Body of pancreas (tissue), 4 donors: ENCODE results near the gene RBBP8NL. TPM values are rescaled to one million over a fixed set of nuclear protein-coding genes. Genes with fewer than 3 reads are reported as not detected.

Experiments used
- ATAC-seq: fragments of 150-250 bp; one replicate; pipeline ENCODE4 v1.9.1; 2016
- DNase-seq, 4 donors: peaks; one replicate each; pipeline ENCODE4 v3.0.0-alpha.2; 2019
- H3K27ac ChIP-seq, 4 donors: fragments of 200-600 bp; sonication (generic); 1 replicate in 3 of 4; 2 replicates in 1 of 4; pipeline versions ENCODE4 v1.5.1 to v1.6.1; 2016 to 2019; ENCODE audit warnings: mild to moderate bottlenecking in 1 of 4, mixed read lengths in 1 of 4, moderate library complexity in 1 of 4
- H3K27me3 ChIP-seq, 2 donors: fragments of 200-600 bp; sonication (generic); one replicate each; pipeline ENCODE4 v1.6.0; 2016; ENCODE audit warnings: mild to moderate bottlenecking in 1 of 2
- H3K36me3 ChIP-seq, 2 donors: fragments of 200-600 bp; sonication (generic); replicated peaks in 1 of 2; 2 replicates each; pipeline ENCODE4 v1.5.1; 2016; ENCODE audit warnings: low read depth in 2 of 2; ENCODE audit not compliant: insufficient read depth in 1 of 2
- H3K4me1 ChIP-seq: fragments of 200-600 bp; sonication (generic); one replicate; pipeline ENCODE4 v1.6.0; 2016
- H3K4me3 ChIP-seq, 2 donors: fragments of 200-600 bp; sonication (generic); 1 replicate in 1 of 2; 2 replicates in 1 of 2; pipeline ENCODE4 v1.5.1; 2016 to 2019
- H3K9me3 ChIP-seq, 3 donors: fragments of 200-600 bp; sonication (generic); 1 replicate in 2 of 3; 2 replicates in 1 of 3; pipeline ENCODE4 v1.5.1; 2016
- CTCF ChIP-seq, 7 experiments: fragments of 450-650 bp in 4 of 7; fragments of 200-600 bp in 3 of 7; sonication (generic) in 3 of 7; IDR thresholded peaks; one replicate each; pipeline ENCODE4 v1.5.1; 2016 to 2019; ENCODE audit warnings: antibody characterized with exemption in 7 of 7
- POLR2A ChIP-seq, 3 donors: fragments of 450-650 bp; IDR thresholded peaks; one replicate each; pipeline ENCODE4 v1.6.1; 2016; ENCODE audit warnings: antibody characterized with exemption in 3 of 3, mild to moderate bottlenecking in 2 of 3
- WGBS, 2 donors: methylation state at CpG; one replicate each; pipeline ENCODE4 v1.1.5; 2017; 5-methylcytosine and 5-hydroxymethylcytosine counted together
- intact Hi-C: fragments of 100-400 bp; cut with DNase I; formaldehyde crosslinking; loops from one replicate; pipeline ENCODE4 v1.15.1; 2023
- total RNA-seq, 2 donors: library from RNA; depleted of rRNA; stranded (reverse); fragments of >200 nt; gene quantifications; one replicate each; pipeline ENCODE4 v1.1.0, GENCODE V29; 2016

RBBP8NL gene
- total RNA-seq, 2 donors from 2014 or later: 2.3 TPM

DNA sequence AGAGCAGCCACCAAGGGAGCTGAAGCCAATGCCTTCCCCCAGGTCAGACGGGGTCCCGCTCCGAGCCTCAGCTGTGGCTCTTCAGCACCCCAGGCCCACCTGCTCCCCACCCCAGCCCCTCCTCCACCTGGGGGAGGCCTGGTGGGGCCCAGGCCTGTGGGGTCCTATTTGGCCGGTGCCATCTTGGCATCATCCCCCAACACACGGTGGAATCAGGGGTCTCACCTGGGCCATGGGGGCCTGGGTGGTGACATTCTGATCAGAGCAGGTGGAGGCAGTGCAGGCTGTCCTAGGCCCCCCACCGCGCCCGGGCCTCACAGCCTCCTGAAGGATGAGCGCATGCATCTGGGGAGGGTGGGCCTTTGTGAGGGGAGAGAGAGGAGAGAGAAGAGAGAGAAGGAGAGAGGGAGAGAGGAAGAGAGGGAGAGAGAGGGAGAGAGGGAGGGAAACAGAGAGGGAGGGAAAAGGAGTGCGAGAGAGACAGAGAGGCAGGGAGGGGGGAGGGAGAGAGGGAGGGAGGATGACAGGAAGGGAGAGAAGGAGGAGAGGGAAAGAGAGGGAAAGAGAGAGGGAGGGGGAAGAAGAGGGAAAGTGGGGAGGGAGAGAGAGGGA is 23.9 kb upstream of the RBBP8NL start:
- no peak for ATAC-seq
- Histone ChIP-seq H3K27me3 (no peaks in the 10 kb centered on the region), H3K9me3 (no peaks in the 10 kb centered on the region), H3K4me1 (no peaks in the 10 kb centered on the region), H3K27ac (no peak overlapping the region), H3K4me3 (no peak overlapping the region), H3K36me3 (no peaks in the 10 kb centered on the region)
- TF ChIP-seq POLR2A (IDR thresholded peaks at IDR 0.05) (no peak), CTCF (IDR thresholded peaks at IDR 0.05) (no peak)
- no peak for DNase-seq
- intact Hi-C loops: no loop called here
- 62% methylated on average over 5 to 9 of the region's 10 CpGs for WGBS, 2 donors

DNA sequence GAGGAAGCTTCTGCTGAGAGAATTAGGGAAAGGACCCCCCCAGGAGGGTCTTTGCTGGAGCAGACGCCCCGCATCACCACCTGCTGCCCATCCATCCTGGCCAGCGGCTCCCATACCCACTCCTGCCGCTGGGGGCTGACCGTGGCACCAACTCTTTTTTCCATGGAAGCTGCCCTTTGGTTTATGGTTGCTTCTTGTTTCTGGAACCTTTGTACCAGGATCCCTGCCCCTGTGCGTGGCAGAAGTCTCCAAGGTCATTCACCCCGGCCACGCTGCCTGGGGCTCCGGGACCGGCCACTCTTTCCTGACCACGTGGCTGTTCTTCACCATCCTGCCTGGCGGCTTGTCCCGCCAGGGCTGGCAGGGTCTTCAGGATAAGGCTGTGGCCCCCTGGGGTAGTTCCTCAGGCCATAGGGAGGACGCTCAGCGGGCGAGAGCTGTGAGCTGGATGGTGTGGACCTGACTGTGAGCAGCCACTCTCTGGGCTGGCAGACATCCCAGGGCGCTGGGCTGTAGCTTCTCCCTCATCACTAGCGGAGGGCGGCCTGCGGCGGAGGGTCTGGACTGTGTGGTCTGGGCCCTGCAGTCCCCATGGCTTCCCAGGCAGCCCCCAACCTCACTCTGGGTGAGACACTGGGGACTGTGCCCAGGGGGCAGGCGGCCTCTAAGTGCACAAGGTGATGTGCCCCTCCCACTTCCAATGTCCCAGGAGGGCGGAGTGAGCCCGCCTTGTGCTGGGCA is 22.8 kb upstream of the RBBP8NL start:
- WGBS, 2 donors: 50 to 56% methylated on average over 16 to 24 of the region's 24 CpGs
- intact Hi-C loops: no loop called here
- DNase-seq: no peak
- Histone ChIP-seq H3K9me3 (no peaks in the 10 kb centered on the region), H3K36me3 (no peaks in the 10 kb centered on the region), H3K27me3 (no peaks in the 10 kb centered on the region), H3K27ac (no peak overlapping the region), H3K4me1 (no peaks in the 10 kb centered on the region), H3K4me3 (no peak overlapping the region)
- TF ChIP-seq CTCF (IDR thresholded peaks at IDR 0.05) (peak in 3 of 7 experiments; percentile 7 to 31 (median 15)), POLR2A (IDR thresholded peaks at IDR 0.05) (no peak)
- ATAC-seq: no peak

DNA sequence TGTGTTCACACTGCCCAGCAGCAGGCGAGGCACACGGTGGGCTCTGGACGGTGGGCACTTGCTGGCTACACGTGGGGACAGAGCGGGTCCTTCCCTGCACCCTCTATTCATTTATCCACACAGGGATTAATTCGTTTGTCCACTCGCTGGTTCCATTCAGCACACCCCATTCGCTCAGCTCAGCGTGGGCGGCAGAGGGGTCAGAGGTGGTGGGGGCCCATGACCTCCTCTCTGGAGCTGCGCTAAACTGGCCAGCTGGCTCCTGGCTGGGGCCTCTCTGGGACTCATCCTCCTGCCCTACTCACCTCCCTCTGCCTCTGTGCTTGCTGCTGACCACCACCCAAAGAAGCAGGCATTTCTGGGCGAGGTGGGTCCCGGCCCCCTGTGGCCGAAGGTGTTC is 21.4 kb upstream of the RBBP8NL start:
- intact Hi-C loops: no loop called here
- H3K36me3 ChIP-seq: no peaks in the 10 kb centered on the region
- no peak for ATAC-seq
- H3K4me1 ChIP-seq: no peaks in the 10 kb centered on the region
- 61 to 66% methylated on average over 11 to 13 of the region's 14 CpGs for WGBS, 2 donors
- H3K27ac ChIP-seq: no peak overlapping the region
- no peak overlapping the region for H3K4me3 ChIP-seq
- H3K27me3 ChIP-seq: no peaks in the 10 kb centered on the region
- DNase-seq: no peak
- H3K9me3 ChIP-seq: no peaks in the 10 kb centered on the region
- TF ChIP-seq CTCF (IDR thresholded peaks at IDR 0.05): no peak
- TF ChIP-seq POLR2A (IDR thresholded peaks at IDR 0.05): no peak

GRCh38 chr20:62448038-62448437 is 20.7 kb upstream of the RBBP8NL start:
- no peaks in the 10 kb centered on the region for H3K9me3 ChIP-seq
- TF ChIP-seq POLR2A (IDR thresholded peaks at IDR 0.05) (no peak), CTCF (IDR thresholded peaks at IDR 0.05) (no peak)
- H3K27ac ChIP-seq: no peak overlapping the region
- WGBS, 2 donors: 64 to 77% methylated on average over 7 to 10 of the region's 10 CpGs
- no peaks in the 10 kb centered on the region for H3K4me1 ChIP-seq
- intact Hi-C loops: no loop called here
- no peak overlapping the region for H3K4me3 ChIP-seq
- H3K36me3 ChIP-seq: no peaks in the 10 kb centered on the region
- H3K27me3 ChIP-seq: no peaks in the 10 kb centered on the region
- DNase-seq: no peak
- no peak for ATAC-seq
